GM12878 (cell line): ENCODE measurements around the gene LPIN1.

Experiments
- BHLHE40 ChIP-seq, 2 experiments: fragments of 450-650 bp in 1 of 2; IDR thresholded peaks; 2 replicates each; pipeline ENCODE4 v1.6.1; 2011 to 2017; ENCODE audit warnings: low read depth in 2 of 2, borderline replicate concordance in 1 of 2, improper control_type of control experiment in 1 of 2, low read length in 1 of 2, mild to moderate bottlenecking in 1 of 2
- EGR1 ChIP-seq, 2 experiments: IDR thresholded peaks; 1 replicate in 1 of 2; 2 replicates in 1 of 2; pipeline ENCODE4 v1.6.1; 2011 to 2012; ENCODE audit warnings: low read depth in 2 of 2, low read length in 2 of 2, borderline replicate concordance in 1 of 2, mild to moderate bottlenecking in 1 of 2, moderate library complexity in 1 of 2
- EZH2 ChIP-seq: IDR thresholded peaks from 2 replicates; pipeline ENCODE4 v1.6.1; 2012; ENCODE audit warnings: low read depth, mild to moderate bottlenecking, control low read depth, inconsistent platforms, low read length, borderline replicate concordance; ENCODE audit not compliant: control insufficient read depth
- HDAC6 ChIP-seq: fragments of 200-600 bp; sonication (generic); IDR thresholded peaks from one replicate; pipeline ENCODE4 v1.8.0; 2017; ENCODE audit warnings: antibody characterized with exemption; ENCODE audit not compliant: unreplicated experiment
- HDGF ChIP-seq: fragments of 450-650 bp; IDR thresholded peaks from 2 replicates; pipeline ENCODE4 v1.6.1; 2016; ENCODE audit warnings: antibody characterized with exemption
- NR2F1 ChIP-seq: fragments of 450-650 bp; conservative IDR thresholded peaks from 2 replicates; pipeline ENCODE4 v1.6.1; 2017; ENCODE audit warnings: mild to moderate bottlenecking
- PAX5 ChIP-seq: IDR thresholded peaks from 2 replicates; pipeline ENCODE4 v1.6.1; 2011; ENCODE audit warnings: low read depth, low read length, borderline replicate concordance
- POLR2A ChIP-seq: IDR thresholded peaks from 2 replicates; pipeline ENCODE4 v1.6.1; 2011; ENCODE audit warnings: low read depth, mild to moderate bottlenecking, low read length
- POLR2AphosphoS5 ChIP-seq: IDR thresholded peaks from 2 replicates; pipeline ENCODE4 v1.6.1; 2011; ENCODE audit warnings: mild to moderate bottlenecking, low read length, inconsistent platforms
- ZNF274 ChIP-seq: IDR thresholded peaks from one replicate; pipeline ENCODE4 v1.8.0; 2011; ENCODE audit not compliant: insufficient read length, insufficient read depth
- TF ChIP-seq, protein P1 (sequence below), 3 experiments: IDR thresholded peaks in 2 of 3; conservative IDR thresholded peaks in 1 of 3; 2 replicates each; pipeline ENCODE4 v1.5.1; 2011; ENCODE audit warnings: low read depth in 3 of 3, low read length in 3 of 3, mild to moderate bottlenecking in 3 of 3, control low read depth in 2 of 3, moderate library complexity in 2 of 3, inconsistent platforms in 1 of 3, mixed read lengths in 1 of 3; ENCODE audit not compliant: control insufficient read depth in 2 of 3, insufficient read depth in 1 of 3; ENCODE audit errors: extremely low read depth in 1 of 3
- TF ChIP-seq, protein P2 (sequence below): IDR thresholded peaks from 2 replicates; pipeline ENCODE4 v1.6.1; 2012; ENCODE audit warnings: low read depth, low read length, improper control_type of control experiment
- TF ChIP-seq, protein P3 (sequence below): IDR thresholded peaks from 2 replicates; pipeline ENCODE4 v1.6.1; 2012; ENCODE audit warnings: low read length, inconsistent platforms
- TF ChIP-seq, protein P4 (sequence below): fragments of 450-650 bp; IDR thresholded peaks from 2 replicates; pipeline ENCODE4 v1.6.1; 2017; ENCODE audit warnings: mild to moderate bottlenecking

DNA sequence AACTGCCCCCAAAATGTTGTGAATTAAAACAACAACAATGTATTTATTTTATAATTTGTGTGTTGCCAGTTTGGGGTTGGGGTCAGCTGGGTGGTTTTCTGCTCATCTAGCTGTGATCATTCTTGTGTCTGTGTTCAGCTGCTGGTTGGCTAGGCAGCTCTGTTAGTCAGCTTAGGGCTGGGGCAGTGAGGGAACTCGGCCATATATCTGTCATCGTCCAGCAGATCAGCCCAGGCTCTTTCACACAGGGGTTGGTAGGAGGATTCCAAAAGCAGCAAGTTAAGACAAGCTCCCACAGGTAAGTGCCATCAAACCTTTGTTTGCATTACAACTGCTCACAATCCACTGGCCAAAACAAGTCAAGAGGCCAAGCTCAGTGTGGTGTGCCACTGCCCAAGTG, 121.5 kb downstream of the LPIN1 start:
- TF ChIP-seq EZH2 (no peak), POLR2AphosphoS5 (peak; percentile 70), HDGF (no peak), BHLHE40 (IDR thresholded peaks at IDR 0.05; ENCODE audit: borderline replicate concordance in 1 of 2, low read depth in 2 of 2, low read length in 1 of 2) (no peak), POLR2A (peak; percentile 24; the same call in 1 of the 2 replicates), PAX5 (no peak), EGR1 (IDR thresholded peaks at IDR 0.05; ENCODE audit: borderline replicate concordance in 1 of 2, low read depth in 2 of 2, low read length in 2 of 2) (no peak), HDAC6 (no peak), NR2F1 (no peak), ZNF274 (no peak)
- TF ChIP-seq, protein P1, sequence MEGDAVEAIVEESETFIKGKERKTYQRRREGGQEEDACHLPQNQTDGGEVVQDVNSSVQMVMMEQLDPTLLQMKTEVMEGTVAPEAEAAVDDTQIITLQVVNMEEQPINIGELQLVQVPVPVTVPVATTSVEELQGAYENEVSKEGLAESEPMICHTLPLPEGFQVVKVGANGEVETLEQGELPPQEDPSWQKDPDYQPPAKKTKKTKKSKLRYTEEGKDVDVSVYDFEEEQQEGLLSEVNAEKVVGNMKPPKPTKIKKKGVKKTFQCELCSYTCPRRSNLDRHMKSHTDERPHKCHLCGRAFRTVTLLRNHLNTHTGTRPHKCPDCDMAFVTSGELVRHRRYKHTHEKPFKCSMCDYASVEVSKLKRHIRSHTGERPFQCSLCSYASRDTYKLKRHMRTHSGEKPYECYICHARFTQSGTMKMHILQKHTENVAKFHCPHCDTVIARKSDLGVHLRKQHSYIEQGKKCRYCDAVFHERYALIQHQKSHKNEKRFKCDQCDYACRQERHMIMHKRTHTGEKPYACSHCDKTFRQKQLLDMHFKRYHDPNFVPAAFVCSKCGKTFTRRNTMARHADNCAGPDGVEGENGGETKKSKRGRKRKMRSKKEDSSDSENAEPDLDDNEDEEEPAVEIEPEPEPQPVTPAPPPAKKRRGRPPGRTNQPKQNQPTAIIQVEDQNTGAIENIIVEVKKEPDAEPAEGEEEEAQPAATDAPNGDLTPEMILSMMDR (IDR thresholded peaks at IDR 0.05 in 2 of 3, conservative IDR thresholded peaks at IDR 0.05 in 1 of 3; ENCODE audit: control insufficient read depth in 2 of 3, extremely low read depth in 1 of 3, insufficient read depth in 1 of 3, low read depth in 3 of 3, low read length in 3 of 3): no peak
- TF ChIP-seq, protein P2, sequence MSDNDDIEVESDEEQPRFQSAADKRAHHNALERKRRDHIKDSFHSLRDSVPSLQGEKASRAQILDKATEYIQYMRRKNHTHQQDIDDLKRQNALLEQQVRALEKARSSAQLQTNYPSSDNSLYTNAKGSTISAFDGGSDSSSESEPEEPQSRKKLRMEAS: no peak
- TF ChIP-seq, protein P3, sequence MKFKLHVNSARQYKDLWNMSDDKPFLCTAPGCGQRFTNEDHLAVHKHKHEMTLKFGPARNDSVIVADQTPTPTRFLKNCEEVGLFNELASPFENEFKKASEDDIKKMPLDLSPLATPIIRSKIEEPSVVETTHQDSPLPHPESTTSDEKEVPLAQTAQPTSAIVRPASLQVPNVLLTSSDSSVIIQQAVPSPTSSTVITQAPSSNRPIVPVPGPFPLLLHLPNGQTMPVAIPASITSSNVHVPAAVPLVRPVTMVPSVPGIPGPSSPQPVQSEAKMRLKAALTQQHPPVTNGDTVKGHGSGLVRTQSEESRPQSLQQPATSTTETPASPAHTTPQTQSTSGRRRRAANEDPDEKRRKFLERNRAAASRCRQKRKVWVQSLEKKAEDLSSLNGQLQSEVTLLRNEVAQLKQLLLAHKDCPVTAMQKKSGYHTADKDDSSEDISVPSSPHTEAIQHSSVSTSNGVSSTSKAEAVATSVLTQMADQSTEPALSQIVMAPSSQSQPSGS: no peak
- TF ChIP-seq, protein P4, sequence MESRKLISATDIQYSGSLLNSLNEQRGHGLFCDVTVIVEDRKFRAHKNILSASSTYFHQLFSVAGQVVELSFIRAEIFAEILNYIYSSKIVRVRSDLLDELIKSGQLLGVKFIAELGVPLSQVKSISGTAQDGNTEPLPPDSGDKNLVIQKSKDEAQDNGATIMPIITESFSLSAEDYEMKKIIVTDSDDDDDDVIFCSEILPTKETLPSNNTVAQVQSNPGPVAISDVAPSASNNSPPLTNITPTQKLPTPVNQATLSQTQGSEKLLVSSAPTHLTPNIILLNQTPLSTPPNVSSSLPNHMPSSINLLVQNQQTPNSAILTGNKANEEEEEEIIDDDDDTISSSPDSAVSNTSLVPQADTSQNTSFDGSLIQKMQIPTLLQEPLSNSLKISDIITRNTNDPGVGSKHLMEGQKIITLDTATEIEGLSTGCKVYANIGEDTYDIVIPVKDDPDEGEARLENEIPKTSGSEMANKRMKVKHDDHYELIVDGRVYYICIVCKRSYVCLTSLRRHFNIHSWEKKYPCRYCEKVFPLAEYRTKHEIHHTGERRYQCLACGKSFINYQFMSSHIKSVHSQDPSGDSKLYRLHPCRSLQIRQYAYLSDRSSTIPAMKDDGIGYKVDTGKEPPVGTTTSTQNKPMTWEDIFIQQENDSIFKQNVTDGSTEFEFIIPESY: no peak
